Mesendoderm (in vitro differentiated cells): ENCODE results near the gene SPC24.

Experiments
- DNase-seq: peaks from one replicate; pipeline ENCODE4 v3.0.0; 2013
- H2AK5ac ChIP-seq: 2 replicates; pipeline ENCODE4 v1.6.1; 2013; ENCODE audit warnings: low read length, inconsistent platforms
- H2BK120ac ChIP-seq: 2 replicates; pipeline ENCODE4 v1.6.1; 2013; ENCODE audit warnings: low read depth, mild to moderate bottlenecking, low read length, moderate library complexity, mixed read lengths
- H2BK15ac ChIP-seq: replicated peaks from 2 replicates; pipeline ENCODE4 v1.6.1; 2013; ENCODE audit warnings: low read depth, mild to moderate bottlenecking, moderate library complexity
- H2BK5ac ChIP-seq: 2 replicates; pipeline ENCODE4 v1.6.1; 2013; ENCODE audit warnings: low read length, inconsistent platforms
- H3K18ac ChIP-seq: 2 replicates; pipeline ENCODE4 v1.6.1; 2013; ENCODE audit warnings: mild to moderate bottlenecking, low read length, mixed read lengths
- H3K23ac ChIP-seq: one replicate; pipeline ENCODE4 v1.6.1; 2013; ENCODE audit warnings: low read length
- H3K27ac ChIP-seq: 2 replicates; pipeline ENCODE4 v1.5.1; 2013; ENCODE audit warnings: low read depth, mild to moderate bottlenecking, inconsistent platforms, low read length, moderate library complexity
- H3K27me3 ChIP-seq: 2 replicates; pipeline ENCODE4 v1.6.1; 2013; ENCODE audit warnings: low read length, control low read depth, mild to moderate bottlenecking, inconsistent platforms; ENCODE audit not compliant: insufficient read depth, poor library complexity
- H3K36me3 ChIP-seq: 2 replicates; pipeline ENCODE4 v1.6.1; 2013; ENCODE audit warnings: low read length, inconsistent platforms; ENCODE audit not compliant: control insufficient read depth, insufficient read depth
- H3K4ac ChIP-seq: one replicate; pipeline ENCODE4 v1.6.1; 2013; ENCODE audit warnings: low read depth, mild to moderate bottlenecking, low read length, moderate library complexity
- H3K4me1 ChIP-seq: 2 replicates; pipeline ENCODE4 v1.6.1; 2013; ENCODE audit warnings: low read depth, low read length, inconsistent platforms; ENCODE audit not compliant: control insufficient read depth
- H3K4me2 ChIP-seq: 2 replicates; pipeline ENCODE4 v1.6.1; 2013; ENCODE audit warnings: low read length
- H3K4me3 ChIP-seq: 2 replicates; pipeline ENCODE4 v1.5.1; 2013; ENCODE audit warnings: mild to moderate bottlenecking, low read length
- H3K56ac ChIP-seq: one replicate; pipeline ENCODE4 v1.6.1; 2013; ENCODE audit warnings: low read length
- H3K79me1 ChIP-seq: 2 replicates; pipeline ENCODE4 v1.6.1; 2013; ENCODE audit warnings: low read length, inconsistent platforms
- H3K79me2 ChIP-seq: 2 replicates; pipeline ENCODE4 v1.6.1; 2013; ENCODE audit warnings: mild to moderate bottlenecking, low read length; ENCODE audit not compliant: control insufficient read depth, insufficient read depth
- H3K9ac ChIP-seq: 2 replicates; pipeline ENCODE4 v1.6.1; 2013; ENCODE audit warnings: low read length, inconsistent platforms
- H4K5ac ChIP-seq: one replicate; pipeline ENCODE4 v1.6.1; 2013; ENCODE audit warnings: low read length
- H4K8ac ChIP-seq: one replicate; pipeline ENCODE4 v1.6.1; 2013; ENCODE audit warnings: low read depth, mild to moderate bottlenecking, control low read depth, low read length, moderate library complexity
- WGBS: extraction: QIAGEN DNeasy Blood & Tissue Kit; methylation state at CpG from one replicate; pipeline ENCODE4 v1.1.7; 2013; ENCODE audit warnings: low lambda C conversion rate, missing lambda C conversion rate; ENCODE audit not compliant: insufficient coverage; ENCODE audit errors: extremely low coverage; 5-methylcytosine and 5-hydroxymethylcytosine counted together

Gene SPC24

GRCh38 chr19:11197291-11198174 lies 42.0 kb upstream of the SPC24 start, which contains the start of gene KANK2:
Gene KANK2 (minus strand): TSS chr19:11197545. CDS start chr19:11194511, 3,034 bp downstream.
- Histone ChIP-seq H2AK5ac (no peak within 1 kb of the TSS), H3K27ac (peak within 1 kb of the TSS; percentile 79), H3K18ac (peak within 1 kb of the TSS; percentile 85), H3K4me3 (peak within 1 kb of the TSS; percentile 78), H3K79me1 (peaks cover 5% of the 10 kb centered on the region), H3K56ac (peak within 1 kb of the TSS; percentile 96), H3K9ac (peak within 1 kb of the TSS; percentile 90), H3K27me3 (no peaks in the 10 kb centered on the region), H4K5ac (no peak within 1 kb of the TSS), H3K4me2 (peak within 1 kb of the TSS; percentile 66), H2BK120ac (no peak within 1 kb of the TSS), H3K23ac (no peak within 1 kb of the TSS), H2BK5ac (peak within 1 kb of the TSS; percentile 67), H4K8ac (no peak within 1 kb of the TSS), H3K4me1 (peaks cover 2% of the 10 kb centered on the region), H3K4ac (peak within 1 kb of the TSS; percentile 6), H3K36me3 (peaks cover 5% of the 10 kb centered on the region), H2BK15ac (no peak within 1 kb of the TSS), H3K79me2 (peaks cover 1% of the 10 kb centered on the region)
- no CpG with 5 or more reads among the region's 78 CpGs for WGBS
- DNase-seq: peak; percentile 91

- Histone ChIP-seq H2BK120ac (no peak overlapping the region), H3K4me1 (peaks cover 2% of the 10 kb centered on the region), H3K4ac (no peak overlapping the region), H3K4me2 (peak overlapping the region; percentile 66), H2BK15ac (no peak overlapping the region), H3K18ac (peak overlapping the region; percentile 85), H3K23ac (no peak overlapping the region), H2AK5ac (no peak overlapping the region), H3K79me2 (peaks cover 1% of the 10 kb centered on the region), H3K27me3 (no peaks in the 10 kb centered on the region), H4K5ac (no peak overlapping the region), H3K9ac (peak overlapping the region; percentile 90), H4K8ac (no peak overlapping the region), H3K36me3 (peaks cover 7% of the 10 kb centered on the region), H3K4me3 (peak overlapping the region; percentile 78), H3K79me1 (peaks cover 5% of the 10 kb centered on the region), H2BK5ac (peak overlapping the region; percentile 59), H3K27ac (peak overlapping the region; percentile 76), H3K56ac (peak overlapping the region; percentile 96)
- no CpG with 5 or more reads among the region's 47 CpGs for WGBS
- peak; percentile 67 for DNase-seq
These were observed 41.1 kb upstream of the SPC24 start for GRCh38 chr19:11196406-11197287.

- no peak for DNase-seq
- Histone ChIP-seq H2BK120ac (no peak overlapping the region), H3K27ac (no peak overlapping the region), H2AK5ac (no peak overlapping the region), H2BK15ac (no peak overlapping the region), H3K56ac (no peak overlapping the region), H3K79me1 (peaks cover 5% of the 10 kb centered on the region), H3K4me2 (no peak overlapping the region), H3K4ac (no peak overlapping the region), H3K4me3 (no peak overlapping the region), H3K79me2 (peaks cover 1% of the 10 kb centered on the region), H3K36me3 (peaks cover 7% of the 10 kb centered on the region), H3K23ac (no peak overlapping the region), H2BK5ac (no peak overlapping the region), H4K8ac (no peak overlapping the region), H3K4me1 (peaks cover 2% of the 10 kb centered on the region), H3K9ac (no peak overlapping the region), H3K27me3 (no peaks in the 10 kb centered on the region), H3K18ac (no peak overlapping the region), H4K5ac (no peak overlapping the region)
- no CpG with 5 or more reads among the region's 12 CpGs for WGBS
These were observed 40.1 kb upstream of the SPC24 start for GRCh38 chr19:11195681-11196080.

GRCh38 chr19:11194656-11195558 lies 39.3 kb upstream of the SPC24 start:
- Histone ChIP-seq H3K4me2 (no peak overlapping the region), H3K79me2 (peaks cover 1% of the 10 kb centered on the region), H3K36me3 (peaks cover 9% of the 10 kb centered on the region), H3K4me1 (peaks cover 2% of the 10 kb centered on the region), H3K9ac (no peak overlapping the region), H3K27ac (no peak overlapping the region), H2AK5ac (no peak overlapping the region), H2BK5ac (no peak overlapping the region), H3K18ac (no peak overlapping the region), H2BK120ac (no peak overlapping the region), H3K27me3 (no peaks in the 10 kb centered on the region), H4K8ac (no peak overlapping the region), H3K79me1 (peaks cover 5% of the 10 kb centered on the region), H3K4me3 (no peak overlapping the region), H4K5ac (no peak overlapping the region), H3K4ac (no peak overlapping the region), H3K23ac (no peak overlapping the region), H3K56ac (peak overlapping the region; percentile 70), H2BK15ac (no peak overlapping the region)
- no CpG with 5 or more reads among the region's 20 CpGs for WGBS
- no peak for DNase-seq

- Histone ChIP-seq H3K4ac (no peak overlapping the region), H3K36me3 (peaks cover 9% of the 10 kb centered on the region), H3K9ac (no peak overlapping the region), H2BK15ac (no peak overlapping the region), H3K27ac (no peak overlapping the region), H3K56ac (no peak overlapping the region), H2BK5ac (no peak overlapping the region), H3K4me1 (peaks cover 2% of the 10 kb centered on the region), H4K8ac (no peak overlapping the region), H3K4me2 (no peak overlapping the region), H4K5ac (no peak overlapping the region), H3K18ac (no peak overlapping the region), H3K79me1 (peaks cover 5% of the 10 kb centered on the region), H2BK120ac (no peak overlapping the region), H3K4me3 (no peak overlapping the region), H3K27me3 (no peaks in the 10 kb centered on the region), H3K23ac (no peak overlapping the region), H3K79me2 (peaks cover 1% of the 10 kb centered on the region), H2AK5ac (no peak overlapping the region)
- DNase-seq: no peak
- no CpG with 5 or more reads among the region's 8 CpGs for WGBS
These were observed 38.6 kb upstream of the SPC24 start for GRCh38 chr19:11194173-11194572.
